Measurements from ENCODE around the gene SEZ6.
"Not testable (repeated sequence)": the region's sequence is repeated elsewhere in the genome, so short reads cannot be mapped to it uniquely, and the experiment has no call there.

Gene SEZ6

DNA sequence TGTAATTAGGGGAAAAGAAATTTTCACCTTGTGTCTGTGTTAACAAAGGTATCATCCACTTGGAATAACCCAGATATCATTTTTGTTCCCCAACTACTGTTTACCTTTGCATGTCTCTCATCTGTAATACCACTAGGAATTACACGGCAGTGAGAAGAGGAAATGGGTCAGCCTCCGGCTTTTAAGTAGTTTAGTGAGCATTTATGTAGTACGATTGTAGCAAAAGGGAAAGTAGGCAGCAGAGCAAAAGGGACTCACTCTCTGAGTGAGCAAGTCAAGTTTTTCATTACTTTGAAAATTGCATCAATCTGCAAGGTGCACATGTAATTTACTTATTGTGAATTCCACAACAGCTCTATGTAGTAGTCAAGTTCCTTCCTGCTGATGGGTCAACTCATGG lies 65.7 kb downstream of the SEZ6 start:
- no peak overlapping the region for H3K4me3 ChIP-seq (ENCODE audit: low read depth, low read length)
- no peak for DNase-seq (ENCODE audit: low read depth)
- TF ChIP-seq, protein P1, sequence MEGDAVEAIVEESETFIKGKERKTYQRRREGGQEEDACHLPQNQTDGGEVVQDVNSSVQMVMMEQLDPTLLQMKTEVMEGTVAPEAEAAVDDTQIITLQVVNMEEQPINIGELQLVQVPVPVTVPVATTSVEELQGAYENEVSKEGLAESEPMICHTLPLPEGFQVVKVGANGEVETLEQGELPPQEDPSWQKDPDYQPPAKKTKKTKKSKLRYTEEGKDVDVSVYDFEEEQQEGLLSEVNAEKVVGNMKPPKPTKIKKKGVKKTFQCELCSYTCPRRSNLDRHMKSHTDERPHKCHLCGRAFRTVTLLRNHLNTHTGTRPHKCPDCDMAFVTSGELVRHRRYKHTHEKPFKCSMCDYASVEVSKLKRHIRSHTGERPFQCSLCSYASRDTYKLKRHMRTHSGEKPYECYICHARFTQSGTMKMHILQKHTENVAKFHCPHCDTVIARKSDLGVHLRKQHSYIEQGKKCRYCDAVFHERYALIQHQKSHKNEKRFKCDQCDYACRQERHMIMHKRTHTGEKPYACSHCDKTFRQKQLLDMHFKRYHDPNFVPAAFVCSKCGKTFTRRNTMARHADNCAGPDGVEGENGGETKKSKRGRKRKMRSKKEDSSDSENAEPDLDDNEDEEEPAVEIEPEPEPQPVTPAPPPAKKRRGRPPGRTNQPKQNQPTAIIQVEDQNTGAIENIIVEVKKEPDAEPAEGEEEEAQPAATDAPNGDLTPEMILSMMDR (IDR thresholded peaks at IDR 0.05; ENCODE audit: low read depth, low read length, missing control alignments) = no peak

DNA sequence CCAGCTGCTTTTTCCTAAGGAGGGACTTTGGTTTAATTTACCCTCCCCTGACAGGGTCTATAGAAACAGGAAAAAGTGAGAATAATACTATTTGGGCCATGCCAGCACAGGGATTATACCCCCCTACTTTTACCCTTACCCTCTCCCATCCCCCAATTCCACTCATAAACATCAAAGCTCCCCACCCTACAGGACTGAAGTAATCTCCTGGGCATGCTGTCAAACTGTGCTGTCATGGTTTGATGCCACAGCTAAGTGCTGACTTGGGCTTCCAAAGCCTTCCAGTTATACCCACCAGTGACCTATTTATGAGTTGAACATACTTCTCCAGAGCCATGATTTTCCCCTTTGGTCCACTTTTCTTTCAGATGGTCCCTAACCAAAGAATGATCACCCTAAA lies 67.3 kb downstream of the SEZ6 start:
- TF ChIP-seq, protein P1 (IDR thresholded peaks at IDR 0.05; ENCODE audit: low read depth, low read length, missing control alignments) = no peak
- DNase-seq (ENCODE audit: low read depth) = no peak

DNA sequence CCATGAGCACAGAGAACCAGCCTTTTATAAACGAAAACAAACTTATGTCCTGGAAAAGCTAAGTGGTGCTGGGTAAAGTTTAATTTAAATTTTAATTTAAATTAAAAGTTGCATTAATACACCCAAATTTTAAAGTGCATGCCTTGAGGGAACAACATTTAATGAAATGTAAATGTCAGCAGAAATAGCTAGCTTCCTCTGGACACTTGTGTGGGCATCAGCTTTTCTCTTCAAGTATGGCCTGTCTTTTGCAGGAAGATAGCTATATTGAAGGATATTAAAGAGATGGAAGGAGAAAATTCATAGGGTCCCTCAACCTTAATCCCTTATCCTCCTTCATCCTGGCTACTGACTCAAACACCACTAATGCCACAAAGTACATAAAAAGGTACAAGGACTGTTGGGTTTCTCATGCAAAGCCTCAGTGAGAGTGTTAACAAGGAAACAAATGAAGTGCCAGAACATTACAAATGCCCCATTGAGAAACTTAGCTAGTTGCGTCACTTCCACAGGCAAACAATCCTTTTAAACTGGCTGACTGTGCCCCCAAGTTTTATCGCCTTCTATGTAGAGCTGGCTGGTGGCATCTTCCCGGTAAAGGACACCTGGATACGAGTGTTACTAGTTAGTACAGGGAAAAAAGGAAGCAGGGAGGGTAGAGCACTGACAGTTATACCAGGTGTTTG lies 68.6 kb downstream of the SEZ6 start:
- TF ChIP-seq, protein P1 (IDR thresholded peaks at IDR 0.05; ENCODE audit: low read depth, low read length, missing control alignments) = no peak
- no peak for DNase-seq (ENCODE audit: low read depth)
- H3K4me3 ChIP-seq (ENCODE audit: low read depth, low read length) = no peak overlapping the region

More for the DNA sequence above, 67.3 kb downstream of the SEZ6 start:
- H3K4me3 ChIP-seq (ENCODE audit: low read depth, low read length) = no peak overlapping the region

DNA sequence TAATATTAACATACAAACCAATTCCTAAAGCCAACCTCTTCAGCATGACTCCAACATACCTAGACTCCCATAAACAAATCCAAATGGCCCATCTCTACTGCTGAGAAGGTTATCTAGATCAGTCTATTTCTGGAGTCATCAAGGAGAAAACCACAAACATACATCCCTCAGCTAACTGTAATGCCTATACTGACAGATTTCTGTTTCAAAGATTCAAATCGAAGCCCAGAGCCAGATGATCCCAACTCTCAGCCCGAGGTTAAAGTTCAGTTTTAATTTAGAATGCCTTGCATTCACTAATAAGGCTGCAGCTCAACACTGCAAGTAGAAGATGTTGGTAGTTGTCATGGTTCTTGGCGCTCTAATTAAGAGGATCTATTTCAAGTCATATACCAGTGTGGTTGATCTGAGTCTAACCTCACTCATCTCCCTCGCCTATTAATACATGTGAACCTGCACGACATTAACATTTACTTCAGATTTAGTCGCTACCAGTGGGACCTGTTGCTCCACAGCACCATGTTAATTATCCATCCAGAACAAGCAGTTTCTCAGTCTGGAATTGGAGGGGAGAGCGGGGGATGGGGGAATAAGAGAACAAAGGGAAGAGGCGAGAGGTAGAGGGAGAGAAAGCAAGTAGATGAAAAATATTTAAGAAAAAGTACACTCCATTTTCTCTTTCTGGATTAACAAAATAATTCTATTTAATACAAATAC lies 69.9 kb downstream of the SEZ6 start:
- no peak overlapping the region for H3K4me3 ChIP-seq (ENCODE audit: low read depth, low read length)
- no peak for DNase-seq (ENCODE audit: low read depth)
- TF ChIP-seq, protein P1 (IDR thresholded peaks at IDR 0.05; ENCODE audit: low read depth, low read length, missing control alignments) = no peak

DNA sequence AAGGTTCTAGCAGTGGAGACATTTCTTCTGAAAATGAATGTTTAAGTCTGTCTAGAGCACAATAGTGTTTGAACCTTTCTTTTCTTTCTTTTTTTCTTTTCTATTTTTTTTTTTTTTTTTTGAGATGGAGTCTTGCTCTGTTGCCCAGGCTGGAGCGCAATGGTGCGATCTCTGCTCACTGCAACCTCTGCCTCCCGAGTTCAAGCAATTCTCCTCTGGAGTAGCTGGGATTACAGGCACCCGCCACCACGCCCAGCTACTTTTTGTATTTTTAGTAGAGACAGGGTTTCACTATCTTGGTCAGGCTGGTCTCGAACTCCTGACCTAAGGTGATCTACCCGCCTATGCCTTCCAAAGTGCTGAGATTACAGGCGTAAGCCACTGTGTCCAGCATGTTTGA lies 71.3 kb downstream of the SEZ6 start:
- DNase-seq (ENCODE audit: low read depth); H3K4me3 ChIP-seq (ENCODE audit: low read depth, low read length): not testable (repeated sequence)

DNA sequence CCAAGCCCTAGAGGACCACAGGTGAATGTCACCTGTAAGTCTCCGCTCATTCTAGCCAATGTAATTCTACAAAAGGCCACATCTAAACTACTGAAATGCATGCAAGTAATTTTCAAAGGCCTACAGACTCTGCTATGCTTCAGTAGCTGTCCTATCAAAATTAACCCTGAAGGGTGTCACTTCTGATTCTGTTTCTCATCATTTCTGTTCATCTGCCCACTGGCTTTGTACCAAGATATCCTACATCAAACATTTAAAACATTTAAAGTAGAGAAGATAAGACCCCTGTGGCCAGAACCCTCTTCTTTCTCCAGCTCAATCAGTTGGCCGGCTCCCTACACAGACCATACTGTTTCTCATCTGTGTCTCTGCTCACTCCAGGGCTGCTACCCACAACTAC lies 76.0 kb downstream of the SEZ6 start:
- TF ChIP-seq, protein P1 (IDR thresholded peaks at IDR 0.05; ENCODE audit: low read depth, low read length, missing control alignments) = no peak
- no peak overlapping the region for H3K4me3 ChIP-seq (ENCODE audit: low read depth, low read length)
- no peak for DNase-seq (ENCODE audit: low read depth)

DNA sequence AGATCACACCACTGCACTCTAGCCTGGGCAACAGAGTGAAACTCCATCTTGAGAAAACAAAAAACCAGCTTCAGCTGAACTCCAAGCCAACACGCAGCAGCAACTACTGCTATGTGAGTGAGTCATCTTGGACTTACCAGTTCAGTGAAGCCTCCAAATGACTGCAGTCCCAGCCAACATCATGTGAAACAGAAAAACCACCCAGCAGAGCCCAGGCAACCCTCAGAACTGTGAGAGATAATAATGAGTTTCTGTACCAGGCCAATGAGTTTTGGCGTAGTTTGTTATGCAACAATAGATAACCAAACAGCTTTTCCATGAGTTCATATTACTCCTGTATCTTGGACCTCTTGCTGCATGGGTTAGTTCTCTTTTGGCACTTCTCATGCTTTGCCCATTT lies 77.8 kb downstream of the SEZ6 start:
- H3K4me3 ChIP-seq (ENCODE audit: low read depth, low read length) = no peak overlapping the region
- DNase-seq (ENCODE audit: low read depth) = no peak
- TF ChIP-seq, protein P1 (IDR thresholded peaks at IDR 0.05; ENCODE audit: low read depth, low read length, missing control alignments) = no peak
